Kidney (tissue), 14 donors: ENCODE results near the gene MRM3. TPM values are rescaled to one million over a fixed set of nuclear protein-coding genes. Genes with fewer than 3 reads are reported as not detected.
A peak's percentile ranks its signal among the peaks of the same experiment; 100 is the strongest.

Experiments
- DNase-seq, 5 donors: peaks; one replicate each; pipeline ENCODE4 v3.0.0-alpha.2; 2013 to 2020
- FAIRE-seq: peaks from 2 replicates; lab custom pipeline; 2012; peaks lifted over from hg19 to GRCh38; lab: Jason Lieb, UNC
- H3K27ac ChIP-seq, 2 donors: one replicate each; pipeline ENCODE4 v1.7.0; 2013; ENCODE audit warnings: low read depth in 2 of 2, low read length in 2 of 2, inconsistent platforms in 1 of 2
- H3K27me3 ChIP-seq: one replicate; pipeline ENCODE4 v1.7.1; 2013; ENCODE audit warnings: low read length, inconsistent platforms; ENCODE audit not compliant: control insufficient read depth, insufficient read depth
- H3K36me3 ChIP-seq, 3 donors: one replicate each; pipeline versions ENCODE4 v1.7.0 to v1.7.1; 2013; ENCODE audit warnings: low read length in 3 of 3, control low read depth in 1 of 3, inconsistent platforms in 1 of 3; ENCODE audit not compliant: insufficient read depth in 3 of 3, control insufficient read depth in 2 of 3
- H3K4me1 ChIP-seq, 3 donors: one replicate each; pipeline versions ENCODE4 v1.7.0 to v1.7.1; 2013; ENCODE audit warnings: low read length in 3 of 3, inconsistent platforms in 1 of 3, low read depth in 1 of 3; ENCODE audit not compliant: control insufficient read depth in 2 of 3, insufficient read depth in 2 of 3
- H3K4me3 ChIP-seq, 3 donors: one replicate each; pipeline versions ENCODE4 v1.7.0 to v1.8.1; 2013; ENCODE audit warnings: low read length in 3 of 3, control low read depth in 1 of 3, inconsistent platforms in 1 of 3
- H3K9ac ChIP-seq, 3 donors: one replicate each; pipeline versions ENCODE4 v1.7.0 to v1.7.1; 2013; ENCODE audit warnings: low read length in 3 of 3, control low read depth in 1 of 3, inconsistent platforms in 1 of 3
- H3K9me3 ChIP-seq, 3 donors: one replicate each; pipeline versions ENCODE4 v1.7.0 to v1.7.1; 2013; ENCODE audit warnings: low read length in 3 of 3, control low read depth in 1 of 3, inconsistent platforms in 1 of 3; ENCODE audit not compliant: control insufficient read depth in 2 of 3, insufficient read depth in 1 of 3
- CTCF ChIP-seq: IDR thresholded peaks from 3 replicates; pipeline ENCODE4 v1.5.1; 2012; ENCODE audit warnings: mild to moderate bottlenecking, moderate library complexity, borderline replicate concordance; ENCODE audit not compliant: insufficient read depth; ENCODE audit errors: extremely low read depth
- intact Hi-C: fragments of 100-400 bp; cut with DNase I; formaldehyde crosslinking; loops from one replicate; pipeline ENCODE4 v1.11.1; 2022
- polyA plus RNA-seq: library from polyadenylated mRNA; stranded (reverse); fragments of 350-450 nt; fragmentation: Illumina TruSeq; extraction: RNeasy Lipid Tissue Mini Kit (QIAGEN cat#74804); gene quantifications from one replicate; pipeline ENCODE4 v1.2.3, GENCODE V29; 2014; ENCODE audit warnings: low read depth, low replicate concordance; ENCODE audit not compliant: insufficient read depth
- total RNA-seq: library from RNA; stranded (reverse); fragmentation: NEBNext Ultra II Directional; extraction: Animal tissue kit (Norgen Biotek cat#: 25700); gene quantifications from one replicate; pipeline ENCODE4 v1.2.1, GENCODE V29; 2021
- donor health status: control.
- donor health status: control.
- donor health status: control.
- donor health status: control.
- donor health status: control.
- donor health status: DM: yes; HTN: yes; CAD: no.
- donor health status: Normal renal cell carcinoma (clear cell type).

Gene MRM3
- total and polyA plus RNA-seq, 2 donors from 2014 or later = 14.4 to 21.3 TPM

- intact Hi-C loops = loop anchor here (10.0 kb wide), 2 partner anchors 193 to 263 kb away; no protein-coding TSS in a partner anchor
- H3K9me3 ChIP-seq = no peaks in the 10 kb centered on the region
- H3K4me3 ChIP-seq = no peak overlapping the region
- no peak overlapping the region for H3K9ac ChIP-seq
- no peaks in the 10 kb centered on the region for H3K27me3 ChIP-seq
- no peaks in the 10 kb centered on the region for H3K4me1 ChIP-seq
- TF ChIP-seq CTCF = no peak
- no peak overlapping the region for H3K27ac ChIP-seq
- peaks cover 2 to 25% (median 20%) of the 10 kb centered on the region in 3 donors for H3K36me3 ChIP-seq
- no peak for FAIRE-seq
- no peak for DNase-seq
These were observed 10.1 kb downstream of the MRM3 start for GRCh38 chr17:792277-792676.

GRCh38 chr17:794876-795275, 12.7 kb downstream of the MRM3 start:
- no peaks in the 10 kb centered on the region for H3K27me3 ChIP-seq
- no peak overlapping the region for H3K27ac ChIP-seq
- H3K4me1 ChIP-seq = no peaks in the 10 kb centered on the region
- intact Hi-C loops = loop anchor here (10.0 kb wide), 2 partner anchors 190 to 260 kb away; no protein-coding TSS in a partner anchor
- peak; percentile 79 for TF ChIP-seq CTCF
- peak overlapping the region in 1 of 3 donors; percentile 61 for H3K9ac ChIP-seq
- peak; percentile 25 for FAIRE-seq
- peak; percentile 87 to 93 (median 90) for DNase-seq
- H3K4me3 ChIP-seq = peak overlapping the region; percentile 2 to 54 (median 46)
- peaks cover 0 to 11% (median 11%) of the 10 kb centered on the region in 3 donors for H3K36me3 ChIP-seq
- no peaks in the 10 kb centered on the region for H3K9me3 ChIP-seq

GRCh38 chr17:795276-795675, 13.1 kb downstream of the MRM3 start:
- Histone ChIP-seq H3K9ac (peak overlapping the region in 1 of 3 donors; percentile 61), H3K27me3 (no peaks in the 10 kb centered on the region), H3K9me3 (no peaks in the 10 kb centered on the region), H3K27ac (no peak overlapping the region), H3K4me3 (peak overlapping the region; percentile 2 to 54 (median 46)), H3K4me1 (no peaks in the 10 kb centered on the region), H3K36me3 (peaks cover 0 to 11% (median 11%) of the 10 kb centered on the region in 3 donors)
- DNase-seq (peak in 1 of 5 donors; percentile 68), FAIRE-seq (no peak)
- no peak for TF ChIP-seq CTCF
- intact Hi-C loops = loop anchor here (10.0 kb wide), 2 partner anchors 190 to 260 kb away; no protein-coding TSS in a partner anchor
